Endothelial cell of umbilical vein (primary cell): ENCODE results near the gene SULF2.

Source experiments
- CTCF ChIP-seq, 2 donors: IDR thresholded peaks; 1 replicate in 1 of 2; 2 replicates in 1 of 2; pipeline ENCODE4 v1.5.1; 2011; ENCODE audit warnings: low read length in 2 of 2, mild to moderate bottlenecking in 2 of 2, moderate library complexity in 2 of 2, control low read depth in 1 of 2, inconsistent platforms in 1 of 2, low read depth in 1 of 2; ENCODE audit not compliant: insufficient read depth in 1 of 2; ENCODE audit errors: extremely low read depth in 1 of 2
- EZH2 ChIP-seq: IDR thresholded peaks from 2 replicates; pipeline ENCODE4 v1.6.1; 2012; ENCODE audit warnings: borderline replicate concordance, low read depth, mild to moderate bottlenecking, moderate library complexity, low read length, inconsistent platforms; ENCODE audit not compliant: severe bottlenecking
- FOS ChIP-seq: IDR thresholded peaks from 2 replicates; pipeline ENCODE4 v1.6.1; 2011; ENCODE audit warnings: mild to moderate bottlenecking, low read length, moderate library complexity, borderline replicate concordance; ENCODE audit not compliant: insufficient read depth
- MYC ChIP-seq: IDR thresholded peaks from one replicate; pipeline ENCODE4 v1.6.1; 2011; ENCODE audit warnings: mild to moderate bottlenecking, low read depth, low read length
- POLR2A ChIP-seq: IDR thresholded peaks from 2 replicates; pipeline ENCODE4 v1.6.1; 2012; ENCODE audit warnings: low read depth, mild to moderate bottlenecking, control low read depth, low read length
- POLR2AphosphoS5 ChIP-seq: IDR thresholded peaks from 2 replicates; pipeline ENCODE4 v1.6.1; 2012; ENCODE audit warnings: low read depth, mild to moderate bottlenecking, control low read depth, low read length, moderate library complexity; ENCODE audit not compliant: insufficient read depth

- TF ChIP-seq CTCF (IDR thresholded peaks at IDR 0.05; ENCODE audit: extremely low read depth in 1 of 2, insufficient read depth in 1 of 2, low read depth in 1 of 2, low read length in 2 of 2) (no peak), MYC (no peak), EZH2 (no peak), POLR2A (no peak), POLR2AphosphoS5 (no peak), FOS (no peak)
Observed at GRCh38 chr20:47699818-47700217, 85.5 kb downstream of the SULF2 start.
